Endothelial cell of umbilical vein (primary cell): Measurements from ENCODE around the gene SEC14L1.

Experiments
- CTCF ChIP-seq, 2 donors: IDR thresholded peaks; 1 replicate in 1 of 2; 2 replicates in 1 of 2; pipeline ENCODE4 v1.5.1; 2011; ENCODE audit warnings: low read length in 2 of 2, mild to moderate bottlenecking in 2 of 2, moderate library complexity in 2 of 2, control low read depth in 1 of 2, inconsistent platforms in 1 of 2, low read depth in 1 of 2; ENCODE audit not compliant: insufficient read depth in 1 of 2; ENCODE audit errors: extremely low read depth in 1 of 2
- EZH2 ChIP-seq: IDR thresholded peaks from 2 replicates; pipeline ENCODE4 v1.6.1; 2012; ENCODE audit warnings: borderline replicate concordance, low read depth, mild to moderate bottlenecking, moderate library complexity, low read length, inconsistent platforms; ENCODE audit not compliant: severe bottlenecking
- TF ChIP-seq, protein P1 (sequence below): IDR thresholded peaks from 2 replicates; pipeline ENCODE4 v1.6.1; 2011; ENCODE audit not compliant: insufficient read depth, insufficient read length

- TF ChIP-seq CTCF (IDR thresholded peaks at IDR 0.05; ENCODE audit: extremely low read depth in 1 of 2, insufficient read depth in 1 of 2, low read depth in 1 of 2, low read length in 2 of 2) (no peak), EZH2 (no peak)
- TF ChIP-seq, protein P1, sequence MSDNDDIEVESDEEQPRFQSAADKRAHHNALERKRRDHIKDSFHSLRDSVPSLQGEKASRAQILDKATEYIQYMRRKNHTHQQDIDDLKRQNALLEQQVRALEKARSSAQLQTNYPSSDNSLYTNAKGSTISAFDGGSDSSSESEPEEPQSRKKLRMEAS = no peak
Measured at GRCh38 chr17:77225265-77225664, 84.5 kb downstream of the SEC14L1 start.
